ENCODE measurements around the gene HOXB8. TPM values are rescaled to one million over a fixed set of nuclear protein-coding genes. Genes with fewer than 3 reads are reported as not detected.

HOXB8 gene
- 0.47 and 1.0 TPM in 2 replicates for total RNA-seq

DNA sequence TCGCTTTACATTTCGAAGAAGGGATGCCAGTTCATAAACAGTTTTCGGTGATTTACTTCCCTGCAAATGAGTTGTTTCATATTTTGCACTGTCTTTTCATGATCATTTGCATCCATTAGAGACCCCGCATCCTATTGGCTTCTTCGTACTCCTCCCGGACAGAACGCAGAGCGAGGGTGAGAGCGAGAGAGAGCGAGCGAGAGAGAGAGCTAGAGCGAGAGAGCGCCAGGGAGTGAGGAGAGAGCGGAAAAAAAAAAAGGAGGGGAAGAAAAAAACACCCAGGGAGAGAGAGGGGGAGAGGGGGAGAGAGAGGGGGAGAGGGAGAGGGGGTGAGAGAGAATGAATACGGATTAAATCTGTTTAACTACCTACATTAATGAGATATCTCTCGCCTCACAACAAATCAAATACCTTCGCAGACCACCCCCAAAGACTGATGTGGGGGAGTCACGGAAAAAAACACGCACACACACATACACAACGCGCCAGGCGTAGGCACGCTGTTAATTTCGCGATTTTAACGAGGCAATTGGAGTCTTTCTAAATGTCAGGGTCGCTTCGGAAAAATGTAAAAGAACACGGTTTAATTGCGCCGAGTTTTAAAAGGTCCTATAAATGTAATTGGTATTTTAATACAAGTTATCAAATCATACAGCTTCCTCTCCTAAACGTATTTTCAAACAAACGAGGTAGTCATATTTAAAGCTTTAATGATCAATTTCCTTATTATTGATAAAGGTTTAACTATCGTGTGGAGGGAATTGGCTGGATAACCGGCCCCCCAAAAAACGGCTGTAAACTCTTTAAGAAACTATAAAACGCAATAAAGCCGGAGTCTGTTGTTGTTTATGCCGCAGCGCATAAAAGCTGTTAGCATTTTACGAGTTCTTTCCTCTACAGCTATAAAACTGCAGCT lies at the start of gene HOXB8:
TSS of gene HOXB8 (minus strand) at position 246 of the 916 bp plus-strand sequence. CDS start 588 bp downstream, outside the sequence.

DNA sequence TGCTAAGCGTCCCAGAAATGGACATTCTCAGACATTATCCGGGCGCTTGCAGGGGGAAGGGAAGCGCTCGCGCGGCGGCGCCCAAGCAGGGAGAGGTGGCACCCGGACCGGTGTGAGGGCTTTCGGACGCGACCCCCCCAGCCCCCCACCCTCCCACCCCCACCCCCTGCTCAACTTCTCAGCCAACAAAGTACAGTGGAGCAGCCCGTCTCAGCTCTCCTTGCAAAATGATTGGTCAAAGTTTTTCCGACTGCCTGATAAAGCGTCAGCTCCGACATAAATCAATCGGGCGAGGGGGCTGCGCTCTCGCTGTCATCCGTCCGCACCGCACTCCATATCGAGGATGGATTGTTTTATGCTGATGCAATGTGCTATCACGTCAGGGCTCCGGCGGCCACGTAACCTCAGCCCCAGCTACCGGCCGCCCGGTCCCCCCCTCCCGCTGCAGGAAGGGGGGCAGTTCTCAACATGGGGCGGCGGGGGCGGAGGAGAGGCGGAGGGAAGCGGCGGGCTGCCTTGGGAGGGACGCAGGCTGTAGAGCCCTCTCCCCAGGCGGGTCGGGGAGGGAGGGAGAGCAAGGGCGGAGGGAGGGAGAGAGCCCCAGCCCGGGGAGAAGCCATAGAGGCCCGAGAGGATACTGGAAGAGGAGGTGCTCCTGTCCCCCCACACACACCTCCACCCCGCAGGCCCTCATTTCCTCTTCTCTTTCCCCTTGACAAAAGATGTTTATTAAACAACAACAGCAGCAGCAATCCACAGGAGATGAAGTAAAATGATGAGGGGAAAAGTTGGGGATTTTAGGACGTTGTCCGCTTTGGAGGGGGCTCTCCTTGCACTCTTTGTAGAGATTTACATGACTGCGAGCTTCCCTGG lies 11.4 kb upstream of the HOXB8 start, which contains the start of gene HOXB9:
TSS of gene HOXB9 (minus strand) at position 114 of the 873 bp plus-strand sequence. CDS start at position 25, 89 bp downstream.

DNA sequence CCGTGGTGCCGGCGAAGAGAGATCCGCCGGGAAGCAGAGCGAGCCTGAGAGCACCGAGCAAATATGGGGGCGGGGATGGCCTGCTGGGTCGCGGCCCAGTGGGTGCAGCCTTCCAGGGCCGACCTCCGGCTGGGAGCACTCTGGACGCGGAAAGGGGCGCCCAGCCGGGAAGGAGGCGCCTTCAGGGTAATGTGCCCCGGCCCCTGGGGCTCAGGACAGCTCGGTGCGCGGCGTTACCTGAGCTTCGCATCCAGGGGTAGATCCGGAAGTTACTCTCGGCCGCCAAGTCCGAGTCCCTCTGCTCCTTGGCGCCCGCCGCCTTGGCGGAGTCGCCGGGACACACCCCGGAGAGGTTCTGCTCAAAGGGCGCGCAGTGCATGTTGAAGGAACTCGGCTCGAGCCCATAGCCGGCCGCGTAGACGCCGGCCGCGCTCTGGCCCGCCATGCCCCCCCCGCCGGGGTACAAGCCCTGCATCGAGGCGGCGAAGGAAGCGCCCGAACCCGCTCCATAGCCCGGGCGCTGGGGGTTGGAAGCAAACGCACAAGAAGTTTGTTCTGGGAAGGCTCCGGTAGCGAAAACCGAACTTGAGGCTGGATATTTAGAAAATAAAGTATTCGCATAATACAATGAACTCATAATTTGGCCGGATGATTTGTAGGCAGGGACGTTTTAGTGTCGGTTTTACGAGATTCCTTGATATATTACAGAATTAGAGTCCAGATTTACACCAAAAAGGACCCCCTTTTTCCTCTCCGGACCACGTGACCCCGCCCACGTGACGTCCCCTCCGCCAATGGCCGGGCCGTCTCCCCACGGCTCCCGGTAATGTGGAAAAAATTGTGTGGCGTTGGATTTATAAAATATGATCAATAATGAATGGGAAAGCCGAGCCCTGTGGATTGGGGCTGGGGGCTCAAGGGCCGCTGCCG lies 4.5 kb downstream of the HOXB8 start, which contains the start of gene HOXB7:
TSS of gene HOXB7 (minus strand) at position 736 of the 930 bp plus-strand sequence. CDS start at position 637, 99 bp downstream.

DNA sequence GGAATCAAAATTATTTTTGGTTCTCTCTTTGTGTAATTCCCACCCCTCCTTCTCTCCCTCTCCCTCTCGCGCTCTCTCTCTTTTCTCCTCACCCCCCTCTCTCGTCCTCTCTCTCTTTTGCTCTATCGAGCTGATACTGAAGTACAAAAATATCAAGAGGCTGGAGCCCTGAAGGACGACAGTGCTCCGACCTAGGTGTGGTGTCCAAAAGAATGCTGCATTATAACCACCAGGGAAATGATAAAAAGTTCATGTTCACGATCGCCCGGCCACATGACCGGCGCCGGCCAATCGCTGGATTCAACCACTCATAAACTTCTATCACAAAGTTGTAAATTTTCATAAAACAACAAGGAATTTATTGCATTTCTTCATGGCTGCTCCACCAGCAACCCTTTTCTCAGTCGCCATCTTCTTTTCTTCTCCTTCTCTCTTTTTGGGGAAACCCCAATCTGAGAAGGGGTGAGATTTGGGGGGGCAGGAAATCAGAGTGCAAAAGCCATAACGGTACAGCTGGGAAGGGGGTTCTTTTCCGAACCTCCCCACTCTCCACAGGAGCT lies 10.2 kb downstream of the HOXB8 start, which contains the start of gene HOXB6:
TSS of gene HOXB6 (minus strand) at position 217 of the 560 bp plus-strand sequence. CDS start 6,836 bp downstream, outside the sequence.

DNA sequence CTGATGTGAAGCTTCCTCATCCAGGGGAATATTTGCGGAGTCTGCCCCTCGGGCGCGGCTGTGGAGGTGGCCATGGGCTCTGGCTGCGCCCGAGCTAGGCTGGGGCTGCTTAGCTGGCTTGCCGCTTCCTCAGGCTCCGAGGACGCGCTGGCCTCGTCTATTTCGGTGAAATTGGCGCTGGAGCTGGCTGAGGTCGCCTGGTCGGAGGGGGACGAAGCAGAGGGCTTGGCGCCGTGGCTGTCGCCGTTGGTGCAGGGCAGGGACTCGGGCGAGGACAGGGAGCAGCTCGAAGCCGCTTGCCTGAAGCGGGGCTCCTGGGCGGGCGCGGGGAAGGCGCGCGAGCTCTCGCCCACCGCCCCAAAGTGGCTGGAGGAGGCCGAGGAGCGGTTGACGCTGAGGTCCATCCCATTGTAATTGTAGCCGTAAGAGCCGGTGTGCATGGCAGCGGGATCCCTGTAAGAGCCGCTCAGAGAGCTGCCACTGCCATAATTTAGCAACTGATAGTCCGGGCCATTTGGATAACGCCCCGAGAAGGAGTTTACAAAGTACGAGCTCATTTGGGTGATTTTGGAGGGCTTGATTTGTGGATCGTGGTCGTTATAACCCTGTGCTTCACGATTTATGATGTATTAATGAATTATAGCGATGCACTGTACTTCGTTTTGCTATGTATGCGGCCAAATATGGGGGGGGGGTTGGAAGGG lies 21.8 kb downstream of the HOXB8 start, which contains the start of gene HOXB5:
TSS of gene HOXB5 (minus strand) at position 654 of the 704 bp plus-strand sequence. CDS start at position 557, 97 bp downstream.

DNA sequence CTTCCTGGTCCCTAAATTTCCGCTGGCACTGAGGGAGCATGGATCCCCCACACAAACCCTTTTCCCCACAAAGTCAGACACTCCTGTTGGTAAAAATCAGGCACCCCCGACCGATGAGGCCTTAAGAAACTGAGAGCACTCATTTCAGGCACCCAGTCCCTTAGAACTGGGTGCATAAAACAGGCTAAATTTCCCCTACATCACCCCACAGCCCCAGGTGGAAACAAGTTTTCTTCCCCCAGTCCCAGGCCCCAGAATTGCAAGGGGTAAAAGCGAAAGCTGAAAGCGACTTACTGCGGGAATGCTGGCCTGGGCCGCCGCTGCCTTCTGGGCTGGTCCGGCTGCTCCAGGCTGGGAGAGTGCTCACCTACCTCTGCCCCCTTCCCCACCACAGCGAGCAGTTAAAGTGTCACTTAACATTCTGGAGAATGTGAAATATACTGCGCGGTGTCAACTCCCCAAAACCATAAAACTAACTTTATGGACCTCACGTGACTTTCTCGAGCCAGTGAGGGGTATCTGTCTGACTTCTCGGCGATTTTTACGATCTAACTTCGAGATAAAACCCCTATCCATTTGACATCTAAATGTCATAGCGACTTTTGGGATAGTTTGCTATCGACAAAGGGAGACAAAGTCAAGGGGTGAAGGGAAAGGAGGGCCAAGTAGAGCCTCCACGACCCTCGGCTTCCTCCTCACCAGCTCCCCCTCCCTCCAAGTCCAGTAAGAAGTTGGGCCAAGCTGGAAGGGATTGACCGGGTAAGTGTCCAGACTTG lies 25.1 kb downstream of the HOXB8 start, which contains the start of gene HOXB3:
TSS of gene HOXB3 (minus strand) at position 411 of the 776 bp plus-strand sequence. CDS start 37,767 bp downstream, outside the sequence.

DNA sequence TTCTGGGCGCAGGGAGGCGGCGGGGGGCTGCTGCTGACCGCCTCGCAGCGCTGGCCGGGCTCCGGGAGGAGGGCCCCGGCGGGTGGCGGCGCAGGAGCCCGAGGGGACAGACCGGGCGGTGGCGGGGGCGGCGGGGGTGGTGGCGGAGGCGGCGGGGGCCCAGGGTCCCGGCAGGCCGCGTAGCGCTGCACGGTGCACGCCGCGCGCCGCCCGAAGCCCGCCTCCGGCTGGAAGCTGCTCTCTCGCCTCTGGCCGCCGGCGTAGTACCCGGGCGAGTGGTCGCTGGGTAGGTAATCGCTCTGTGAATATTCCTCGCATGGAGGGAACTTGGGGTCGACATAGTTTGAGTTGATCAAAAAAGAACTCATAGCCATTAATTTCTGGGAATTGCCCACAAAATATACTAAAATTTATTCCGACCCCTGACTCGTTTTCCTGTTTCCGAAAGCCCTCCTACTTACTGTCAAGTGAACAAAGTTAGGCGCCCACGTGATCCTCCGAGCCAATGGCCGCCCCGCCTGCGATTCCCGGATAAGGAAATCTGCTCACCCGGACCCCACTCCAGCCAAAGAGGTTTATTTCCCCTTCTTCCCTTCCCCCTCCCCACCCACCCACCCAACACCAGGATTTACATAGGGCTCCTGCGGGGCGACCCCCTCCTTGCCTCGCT lies 37.0 kb downstream of the HOXB8 start, which contains the start of gene HOXB4:
TSS of gene HOXB4 (minus strand) at position 405 of the 670 bp plus-strand sequence. CDS start at position 374, 31 bp downstream.

Other genes starting within 250 kb of the HOXB8 start
- gene SKAP1, start 185.1 kb downstream of the HOXB8 start, total RNA-seq = not detected in 2 replicates
- not detected in 2 replicates for gene HOXB1, start 84.3 kb downstream of the HOXB8 start, total RNA-seq
- gene HOXB2, start 70.2 kb downstream of the HOXB8 start, total RNA-seq = 20.5 and 21.0 TPM in 2 replicates
- gene HOXB4, start 36.9 kb downstream of the HOXB8 start, total RNA-seq = 1.1 and 4.5 TPM in 2 replicates
- 4.1 and 14.0 TPM in 2 replicates for gene HOXB3, start 25.1 kb downstream of the HOXB8 start, total RNA-seq
- gene HOXB5, start 21.5 kb downstream of the HOXB8 start, total RNA-seq = 0.12 and 0.43 TPM in 2 replicates
- gene HOXB6, start 10.3 kb downstream of the HOXB8 start, total RNA-seq = 2.2 and 12.2 TPM in 2 replicates
- gene HOXB7, start 4.3 kb downstream of the HOXB8 start, total RNA-seq = 0.70 and 7.3 TPM in 2 replicates
- 2.8 TPM in 1 of 2 replicates, not detected in the other for gene HOXB9, start 11.1 kb upstream of the HOXB8 start, total RNA-seq
- not detected in 2 replicates for gene PRAC1, start 107.2 kb upstream of the HOXB8 start, total RNA-seq
- gene PRAC2, start 107.9 kb upstream of the HOXB8 start, total RNA-seq = not detected in 2 replicates
- gene HOXB13, start 113.5 kb upstream of the HOXB8 start, total RNA-seq = not detected in 2 replicates
- gene TTLL6, start 201.9 kb upstream of the HOXB8 start, total RNA-seq = not detected in 2 replicates
- gene CALCOCO2, start 215.7 kb upstream of the HOXB8 start, total RNA-seq = 58.7 and 67.0 TPM in 2 replicates